Pulmonary artery endothelial cell (primary cell): Measurements from ENCODE around the gene DOCK1. TPM values are rescaled to one million over a fixed set of nuclear protein-coding genes. Genes with fewer than 3 reads are reported as not detected.

Experiments used
- total RNA-seq: library from RNA; depleted of rRNA; stranded (reverse); fragments of >200 nt; gene quantifications from 2 replicates; pipeline ENCODE4 v1.2.3, GENCODE V29; 2014

The DOCK1 gene
- total RNA-seq, 1 donor from 2014 or later = 74.0 TPM

Other genes with a start within 250 kb of the DOCK1 start
- gene C10orf90, start 234.7 kb upstream of the DOCK1 start, total RNA-seq = not detected in 2 replicates